GM18502 (cell line): ENCODE results near the gene MMEL1.

ENCODE experiments used
- ATAC-seq: cut with Tn5 transposase; IDR thresholded peaks from one replicate; pipeline ENCODE4 v1.9.1; 2021; ENCODE audit warnings: mild to moderate bottlenecking; ENCODE audit not compliant: unreplicated experiment, poor library complexity

Gene MMEL1

GRCh38 chr1:2606396-2606880 lies 26.4 kb downstream of the MMEL1 start:
- no peak for ATAC-seq

- ATAC-seq = no peak
Observed at GRCh38 chr1:2605509-2606395, 27.1 kb downstream of the MMEL1 start.

- ATAC-seq = no peak
Observed at GRCh38 chr1:2604844-2605508, 27.8 kb downstream of the MMEL1 start.

GRCh38 chr1:2604156-2604843 lies 28.5 kb downstream of the MMEL1 start:
- ATAC-seq = no peak

GRCh38 chr1:2603521-2604155 lies 29.2 kb downstream of the MMEL1 start:
- ATAC-seq = no peak

- ATAC-seq = no peak
Observed at GRCh38 chr1:2602866-2603520, 29.8 kb downstream of the MMEL1 start.

- ATAC-seq = no peak
Observed at GRCh38 chr1:2602311-2602835, 30.4 kb downstream of the MMEL1 start.

- no peak for ATAC-seq
Observed at GRCh38 chr1:2601721-2602303, 31.0 kb downstream of the MMEL1 start.

GRCh38 chr1:2598329-2598931 lies 34.4 kb downstream of the MMEL1 start:
- no peak for ATAC-seq

- ATAC-seq = no peak
Observed at GRCh38 chr1:2597441-2598328, 35.1 kb downstream of the MMEL1 start.

- ATAC-seq = no peak
Observed at GRCh38 chr1:2596530-2597333, 36.1 kb downstream of the MMEL1 start.

- ATAC-seq = no peak
Observed at GRCh38 chr1:2595812-2596529, 36.8 kb downstream of the MMEL1 start.

GRCh38 chr1:2595261-2595811 lies 37.5 kb downstream of the MMEL1 start:
- no peak for ATAC-seq

- no peak for ATAC-seq
Observed at GRCh38 chr1:2594641-2595131, 38.1 kb downstream of the MMEL1 start.

- ATAC-seq = no peak
Observed at GRCh38 chr1:2594001-2594640, 38.7 kb downstream of the MMEL1 start.
